DND-41 (cell line): ENCODE measurements around the gene DOCK7.

Experiments used
- ATAC-seq: fragments of 200-7000 bp; cut with Tn5 transposase; 3 replicates; pipeline ENCODE4 v1.9.1; 2021; ENCODE audit warnings: low read depth; ENCODE audit not compliant: insufficient read depth
- DNase-seq: peaks from one replicate; pipeline ENCODE4 v3.0.0-alpha.2; 2020
- H2AFZ ChIP-seq: 2 replicates; pipeline ENCODE4 v1.6.0; 2012; ENCODE audit warnings: low read depth, low read length
- H3K27ac ChIP-seq: 2 replicates; pipeline ENCODE4 v1.5.1; 2012; ENCODE audit warnings: low read length, inconsistent platforms
- H3K27me3 ChIP-seq: fragments of 200-600 bp; sonication (generic); 2 replicates; pipeline ENCODE4 v1.6.0; 2012; ENCODE audit warnings: low read length, mild to moderate bottlenecking, inconsistent platforms; ENCODE audit not compliant: insufficient read depth, poor library complexity
- H3K36me3 ChIP-seq: 2 replicates; pipeline ENCODE4 v1.5.1; 2012; ENCODE audit warnings: low read length, inconsistent platforms; ENCODE audit not compliant: insufficient read depth
- H3K4me1 ChIP-seq: 2 replicates; pipeline ENCODE4 v1.5.1; 2012; ENCODE audit warnings: mild to moderate bottlenecking, low read length; ENCODE audit not compliant: insufficient read depth
- H3K4me2 ChIP-seq: 2 replicates; pipeline ENCODE4 v1.6.0; 2012; ENCODE audit warnings: mild to moderate bottlenecking, moderate library complexity, low read length, inconsistent platforms; ENCODE audit not compliant: insufficient read depth
- H3K4me3 ChIP-seq, 2 experiments: fragments of 200-600 bp in 1 of 2; shearing (Covaris generic) in 1 of 2; 2 replicates each; pipeline ENCODE4 v1.5.1; 2012 to 2016; ENCODE audit warnings: inconsistent platforms in 2 of 2, low read length in 2 of 2, mild to moderate bottlenecking in 2 of 2, low read depth in 1 of 2, moderate library complexity in 1 of 2
- H3K79me2 ChIP-seq: 2 replicates; pipeline ENCODE4 v1.6.0; 2012; ENCODE audit warnings: low read length, inconsistent platforms; ENCODE audit not compliant: insufficient read depth
- H3K9ac ChIP-seq: 2 replicates; pipeline ENCODE4 v1.6.0; 2012; ENCODE audit warnings: low read depth, mild to moderate bottlenecking, inconsistent platforms, low read length, moderate library complexity
- H3K9me3 ChIP-seq: 2 replicates; pipeline ENCODE4 v1.5.1; 2012; ENCODE audit warnings: low read length, moderate library complexity, mild to moderate bottlenecking, inconsistent platforms; ENCODE audit not compliant: insufficient read depth, severe bottlenecking
- H4K20me1 ChIP-seq: 2 replicates; pipeline ENCODE4 v1.6.0; 2012; ENCODE audit warnings: low read length; ENCODE audit not compliant: insufficient read depth
- EZH2 ChIP-seq: IDR thresholded peaks from 3 replicates; pipeline ENCODE4 v1.6.1; 2012; ENCODE audit warnings: borderline replicate concordance, low read depth, mild to moderate bottlenecking, moderate library complexity, low read length, inconsistent platforms; ENCODE audit not compliant: severe bottlenecking
- TF ChIP-seq, protein P1 (sequence below): IDR thresholded peaks from 2 replicates; pipeline ENCODE4 v1.5.1; 2012; ENCODE audit warnings: borderline replicate concordance, low read length, moderate library complexity, mild to moderate bottlenecking; ENCODE audit not compliant: poor library complexity, severe bottlenecking; ENCODE audit errors: extremely low read depth

The DOCK7 gene

DNA sequence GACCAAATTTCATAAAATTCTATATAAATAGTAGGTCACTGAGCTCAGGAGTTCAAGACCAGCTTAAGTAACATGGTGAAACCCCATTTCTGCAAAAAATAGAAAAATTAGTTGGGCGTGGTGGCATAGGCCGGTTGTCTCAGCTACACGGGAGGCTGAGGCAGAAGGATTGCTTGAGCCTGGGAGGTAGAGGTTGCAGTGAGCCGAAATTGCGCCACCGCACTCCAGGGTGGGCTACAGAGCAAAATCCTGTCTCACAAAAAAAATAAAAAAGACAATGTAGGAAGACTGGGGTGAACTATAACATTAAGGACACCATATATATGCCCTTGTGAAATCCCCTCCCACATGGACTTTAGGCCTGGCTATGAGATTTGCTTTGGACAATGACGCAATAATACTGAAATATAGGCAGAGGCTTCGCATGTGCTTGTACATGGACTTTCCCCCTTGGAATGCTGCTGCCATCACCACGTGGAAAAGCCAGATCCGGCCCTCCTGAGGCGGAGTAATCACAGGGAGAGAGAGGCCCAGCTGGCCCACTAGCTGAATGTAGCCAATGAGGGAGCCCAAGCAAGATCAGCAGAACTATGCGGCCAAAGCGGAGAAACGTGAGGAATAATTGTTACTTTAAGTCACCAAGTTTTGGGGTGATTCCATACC lies 264.5 kb downstream of the DOCK7 start:
- H3K4me2 ChIP-seq, result no peak overlapping the region
- H3K4me3 ChIP-seq, result no peak overlapping the region
- H3K79me2 ChIP-seq, result no peaks in the 10 kb centered on the region
- H3K4me1 ChIP-seq, result no peaks in the 10 kb centered on the region
- H3K27me3 ChIP-seq, result no peaks in the 10 kb centered on the region
- ATAC-seq, result no peak
- H3K36me3 ChIP-seq, result no peaks in the 10 kb centered on the region
- no peak overlapping the region for H3K27ac ChIP-seq
- no peak overlapping the region for H3K9ac ChIP-seq
- DNase-seq, result no peak
- H4K20me1 ChIP-seq, result no peaks in the 10 kb centered on the region
- TF ChIP-seq EZH2, result no peak
- TF ChIP-seq, protein P1, sequence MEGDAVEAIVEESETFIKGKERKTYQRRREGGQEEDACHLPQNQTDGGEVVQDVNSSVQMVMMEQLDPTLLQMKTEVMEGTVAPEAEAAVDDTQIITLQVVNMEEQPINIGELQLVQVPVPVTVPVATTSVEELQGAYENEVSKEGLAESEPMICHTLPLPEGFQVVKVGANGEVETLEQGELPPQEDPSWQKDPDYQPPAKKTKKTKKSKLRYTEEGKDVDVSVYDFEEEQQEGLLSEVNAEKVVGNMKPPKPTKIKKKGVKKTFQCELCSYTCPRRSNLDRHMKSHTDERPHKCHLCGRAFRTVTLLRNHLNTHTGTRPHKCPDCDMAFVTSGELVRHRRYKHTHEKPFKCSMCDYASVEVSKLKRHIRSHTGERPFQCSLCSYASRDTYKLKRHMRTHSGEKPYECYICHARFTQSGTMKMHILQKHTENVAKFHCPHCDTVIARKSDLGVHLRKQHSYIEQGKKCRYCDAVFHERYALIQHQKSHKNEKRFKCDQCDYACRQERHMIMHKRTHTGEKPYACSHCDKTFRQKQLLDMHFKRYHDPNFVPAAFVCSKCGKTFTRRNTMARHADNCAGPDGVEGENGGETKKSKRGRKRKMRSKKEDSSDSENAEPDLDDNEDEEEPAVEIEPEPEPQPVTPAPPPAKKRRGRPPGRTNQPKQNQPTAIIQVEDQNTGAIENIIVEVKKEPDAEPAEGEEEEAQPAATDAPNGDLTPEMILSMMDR, result no peak
- H2AFZ ChIP-seq, result no peak overlapping the region
- H3K9me3 ChIP-seq, result no peaks in the 10 kb centered on the region

DNA sequence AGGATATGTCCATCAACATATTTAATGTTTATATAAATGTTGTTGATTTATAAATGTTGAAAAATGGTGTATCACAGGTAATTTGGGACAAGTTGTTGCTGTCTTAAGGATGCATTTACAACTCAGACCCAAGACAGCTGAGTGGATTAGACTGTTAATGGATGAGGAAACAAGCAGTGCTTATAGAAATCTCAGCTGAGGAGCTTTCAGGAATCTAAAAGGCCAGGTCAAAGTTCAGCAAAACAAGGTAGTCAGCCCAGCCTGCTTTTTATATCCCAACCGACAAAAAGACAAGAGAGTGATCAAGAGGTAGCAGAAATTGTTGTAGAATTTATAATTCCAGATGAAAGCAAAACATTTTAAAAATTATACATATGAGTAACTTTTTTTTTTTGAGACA lies 268.0 kb downstream of the DOCK7 start:
- TF ChIP-seq, protein P1, result no peak
- TF ChIP-seq EZH2, result no peak
- DNase-seq, result no peak
- no peak for ATAC-seq
- Histone ChIP-seq H3K9me3 (no peaks in the 10 kb centered on the region), H3K79me2 (no peaks in the 10 kb centered on the region), H3K27ac (no peak overlapping the region), H3K4me3 (no peak overlapping the region), H2AFZ (no peak overlapping the region), H3K27me3 (peaks cover 2% of the 10 kb centered on the region), H3K4me2 (no peak overlapping the region), H4K20me1 (no peaks in the 10 kb centered on the region), H3K4me1 (no peaks in the 10 kb centered on the region), H3K36me3 (no peaks in the 10 kb centered on the region), H3K9ac (no peak overlapping the region)

DNA sequence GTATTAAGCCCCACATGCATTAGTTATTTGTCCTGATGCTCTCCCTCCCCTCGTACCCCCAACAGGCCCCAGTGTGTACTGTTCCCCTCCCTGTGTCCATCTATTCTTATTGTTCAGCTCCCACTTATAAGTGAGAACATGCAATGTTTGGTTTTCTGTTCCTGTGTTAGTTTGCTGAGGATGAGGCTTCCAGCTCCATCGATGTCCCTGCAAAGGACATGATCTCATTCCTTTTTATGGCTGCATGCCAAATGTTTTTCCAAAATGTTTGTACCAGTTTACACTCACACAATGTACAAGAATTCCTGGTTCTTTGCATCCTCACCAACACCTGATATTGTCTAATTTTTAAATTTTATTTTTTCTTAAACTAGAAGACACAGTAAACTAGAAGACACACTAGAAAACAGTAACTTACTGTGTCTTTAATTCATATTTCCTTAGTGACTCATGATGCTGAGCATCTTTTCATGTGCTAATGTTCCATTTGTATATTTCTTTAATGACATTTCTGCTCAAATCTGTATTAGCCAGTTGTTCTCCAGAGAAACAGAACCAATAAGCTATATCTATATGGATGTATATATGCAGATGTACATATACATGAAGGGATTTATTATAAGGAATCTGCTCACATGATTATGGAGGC lies 270.7 kb downstream of the DOCK7 start:
- Histone ChIP-seq H3K9ac (no peak overlapping the region), H3K27me3 (peaks cover 2% of the 10 kb centered on the region), H4K20me1 (no peaks in the 10 kb centered on the region), H3K4me2 (no peak overlapping the region), H3K36me3 (no peaks in the 10 kb centered on the region), H3K27ac (no peak overlapping the region), H3K4me1 (no peaks in the 10 kb centered on the region), H3K79me2 (no peaks in the 10 kb centered on the region), H3K9me3 (no peaks in the 10 kb centered on the region), H2AFZ (no peak overlapping the region), H3K4me3 (no peak overlapping the region)
- no peak for DNase-seq
- ATAC-seq, result no peak
- no peak for TF ChIP-seq EZH2
- TF ChIP-seq, protein P1, result no peak
